ENCODE measurements around the gene SPG11. TPM values are rescaled to one million over a fixed set of nuclear protein-coding genes. Genes with fewer than 3 reads are reported as not detected.

Gene SPG11
- total and polyA plus RNA-seq, 9 of the 15 experiments (the other 6 are each of a cell fraction or from before 2014, with no cell fraction given) = 23.3 to 71.2 (median 45.6) TPM

GRCh38 chr15:44711096-44711742 lies 47.8 kb upstream of the SPG11 start, which contains the start of the genes B2M and PATL2 (continued):
- TF ChIP-seq ESRRB (CRISPR knock-in tag; IDR thresholded peaks at IDR 0.05; ENCODE audit: borderline replicate concordance) = no peak
- peak; percentile 99 for TF ChIP-seq POLR2B (IDR thresholded peaks at IDR 0.05; ENCODE audit: low read depth, partially characterized antibody)
- TF ChIP-seq, protein P1, sequence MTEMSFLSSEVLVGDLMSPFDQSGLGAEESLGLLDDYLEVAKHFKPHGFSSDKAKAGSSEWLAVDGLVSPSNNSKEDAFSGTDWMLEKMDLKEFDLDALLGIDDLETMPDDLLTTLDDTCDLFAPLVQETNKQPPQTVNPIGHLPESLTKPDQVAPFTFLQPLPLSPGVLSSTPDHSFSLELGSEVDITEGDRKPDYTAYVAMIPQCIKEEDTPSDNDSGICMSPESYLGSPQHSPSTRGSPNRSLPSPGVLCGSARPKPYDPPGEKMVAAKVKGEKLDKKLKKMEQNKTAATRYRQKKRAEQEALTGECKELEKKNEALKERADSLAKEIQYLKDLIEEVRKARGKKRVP (CRISPR knock-in tag; IDR thresholded peaks at IDR 0.05) = no peak
- TF ChIP-seq MTA3 (IDR thresholded peaks at IDR 0.05; ENCODE audit: borderline replicate concordance) = peak; percentile 97
- no peak for TF ChIP-seq FOXM1 (IDR thresholded peaks at IDR 0.05; ENCODE audit: low read depth)
- no peak for TF ChIP-seq FOXM1 (CRISPR knock-in tag; IDR thresholded peaks at IDR 0.05; ENCODE audit: low read depth)
- TF ChIP-seq POLR2AphosphoS5 (IDR thresholded peaks at IDR 0.05; ENCODE audit: control insufficient read depth, insufficient read depth, low read depth, low read length) = peak; percentile 98
- no peak for TF ChIP-seq ZNF77 (CRISPR knock-in tag; IDR thresholded peaks at IDR 0.05)
- TF ChIP-seq ZKSCAN8 (CRISPR knock-in tag; IDR thresholded peaks at IDR 0.05) = no peak
- no peak for TF ChIP-seq TARDBP (IDR thresholded peaks at IDR 0.05)
- TF ChIP-seq, protein P2, sequence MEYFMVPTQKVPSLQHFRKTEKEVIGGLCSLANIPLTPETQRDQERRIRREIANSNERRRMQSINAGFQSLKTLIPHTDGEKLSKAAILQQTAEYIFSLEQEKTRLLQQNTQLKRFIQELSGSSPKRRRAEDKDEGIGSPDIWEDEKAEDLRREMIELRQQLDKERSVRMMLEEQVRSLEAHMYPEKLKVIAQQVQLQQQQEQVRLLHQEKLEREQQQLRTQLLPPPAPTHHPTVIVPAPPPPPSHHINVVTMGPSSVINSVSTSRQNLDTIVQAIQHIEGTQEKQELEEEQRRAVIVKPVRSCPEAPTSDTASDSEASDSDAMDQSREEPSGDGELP (CRISPR knock-in tag; IDR thresholded peaks at IDR 0.05; ENCODE audit: borderline replicate concordance) = no peak
- TF ChIP-seq ESRRA (IDR thresholded peaks at IDR 0.05; ENCODE audit: borderline replicate concordance, low read depth) = no peak
- peak; percentile 67 for TF ChIP-seq TEAD4 (IDR thresholded peaks at IDR 0.05; ENCODE audit: low read length)
- no peak for TF ChIP-seq TEAD4 (CRISPR knock-in tag; IDR thresholded peaks at IDR 0.05; ENCODE audit: borderline replicate concordance)
- TF ChIP-seq ZNF696 (CRISPR knock-in tag; conservative IDR thresholded peaks at IDR 0.05) = no peak
- no peak for TF ChIP-seq ZNF583 (CRISPR knock-in tag; IDR thresholded peaks at IDR 0.05)
- no peak for TF ChIP-seq NFXL1 (CRISPR knock-in tag; IDR thresholded peaks at IDR 0.05)
- no peak for TF ChIP-seq MTA2 (IDR thresholded peaks at IDR 0.05; ENCODE audit: low read depth)
- no peak for TF ChIP-seq PTRF (tag; IDR thresholded peaks at IDR 0.05)
- no peak for TF ChIP-seq SFPQ (IDR thresholded peaks at IDR 0.05; ENCODE audit: low read depth, low read length)
- TF ChIP-seq UBTF (IDR thresholded peaks at IDR 0.05; ENCODE audit: borderline replicate concordance in 1 of 2, low read depth in 2 of 2, low read length in 2 of 2) = peak; percentile 78 to 82; a peak in 3 of 4 replicates
- no peak for TF ChIP-seq CBX8 (IDR thresholded peaks at IDR 0.05; ENCODE audit: borderline replicate concordance, extremely low read depth, low read depth, low read length, poor library complexity, severe bottlenecking)
- TF ChIP-seq HCFC1 (IDR thresholded peaks at IDR 0.05; ENCODE audit: low read depth, low read length) = peak; percentile 39; the same call in 1 of the 2 replicates

Data from K562 (cell line).